Stomach (tissue), 9 donors: ENCODE measurements around the gene STAT4. TPM values are rescaled to one million over a fixed set of nuclear protein-coding genes. Genes with fewer than 3 reads are reported as not detected.
"Not testable (repeated sequence)": the region's sequence is repeated elsewhere in the genome, so short reads cannot be mapped to it uniquely, and the experiment has no call there.

Experiments
- DNase-seq, 2 donors: peaks; one replicate each; pipeline versions ENCODE4 v3.0.0 to v3.0.0-alpha.2; 2013 to 2019
- H3K27ac ChIP-seq, 5 donors: fragments of 200-600 bp in 4 of 5; sonication (generic) in 4 of 5; one replicate each; pipeline ENCODE4 v1.5.1; 2013 to 2019; ENCODE audit warnings: mild to moderate bottlenecking in 1 of 5, moderate library complexity in 1 of 5
- H3K27me3 ChIP-seq, 3 donors: fragments of 200-600 bp; sonication (generic); one replicate each; pipeline ENCODE4 v1.5.1; 2017 to 2019; ENCODE audit warnings: mixed run types in 1 of 3
- H3K36me3 ChIP-seq, 4 donors: fragments of 200-600 bp; sonication (generic); 1 replicate in 3 of 4; 2 replicates in 1 of 4; pipeline ENCODE4 v1.5.1; 2016 to 2019
- H3K4me1 ChIP-seq, 4 donors: fragments of 200-600 bp; sonication (generic); one replicate each; pipeline ENCODE4 v1.5.1; 2016 to 2019
- H3K4me3 ChIP-seq, 4 donors: fragments of 200-600 bp; sonication (generic) in 3 of 4; one replicate each; pipeline ENCODE4 v1.5.1; 2016 to 2019; ENCODE audit warnings: mild to moderate bottlenecking in 1 of 4
- H3K9me3 ChIP-seq, 4 donors: fragments of 200-600 bp; sonication (generic); one replicate each; pipeline ENCODE4 v1.5.1; 2016 to 2019
- CTCF ChIP-seq, 7 experiments: fragments of 450-650 bp in 4 of 7; fragments of 200-600 bp in 3 of 7; sonication (generic) in 3 of 7; IDR thresholded peaks; one replicate each; pipeline ENCODE4 v1.5.1; 2016 to 2019; ENCODE audit warnings: antibody characterized with exemption in 7 of 7, control low read depth in 2 of 7, mild to moderate bottlenecking in 1 of 7
- EP300 ChIP-seq: sonication (generic); formaldehyde crosslinking; IDR thresholded peaks from one replicate; pipeline ENCODE4 v1.6.1; 2017; ENCODE audit warnings: antibody characterized with exemption
- POLR2A ChIP-seq, 4 donors: fragments of 450-650 bp; IDR thresholded peaks; one replicate each; pipeline ENCODE4 v1.6.1; 2016; ENCODE audit warnings: antibody characterized with exemption in 4 of 4, control low read depth in 2 of 4, mild to moderate bottlenecking in 1 of 4, moderate library complexity in 1 of 4
- POLR2AphosphoS5 ChIP-seq, 3 donors: sonication (generic); formaldehyde crosslinking; IDR thresholded peaks; one replicate each; pipeline ENCODE4 v1.6.1; 2016; ENCODE audit warnings: antibody characterized with exemption in 3 of 3
- WGBS, 5 donors: extraction: QIAGEN DNeasy Blood & Tissue Kit in 3 of 5; methylation state at CpG; one replicate each; pipeline versions ENCODE4 v1.1.5 to v1.1.7; 2013 to 2018; 5-methylcytosine and 5-hydroxymethylcytosine counted together
- intact Hi-C: fragments of 100-400 bp; cut with DNase I; formaldehyde crosslinking; loops from one replicate; pipeline ENCODE4 v1.15.1; 2023; ENCODE audit warnings: low total_unique reads
- polyA plus RNA-seq, 3 donors: library from polyadenylated mRNA; stranded (reverse); fragments of 200-250 nt; gene quantifications; one replicate each; pipeline ENCODE4 v1.2.3, GENCODE V29; 2013
- total RNA-seq, 5 donors: library from RNA; depleted of rRNA; stranded (reverse); fragments of >200 nt; gene quantifications; one replicate each; pipeline versions ENCODE4 v1.1.0 to v1.2.3, GENCODE V29; 2014 to 2016
- donor health status: healthy with polysubstance abuse.
- donor health status: Bipolar disorder and iron deficiency.
- donor health status: healthy.

Gene STAT4
- total and polyA plus RNA-seq, 8 donors: 0.75 to 21.4 (median 3.8) TPM

GRCh38 chr2:190999058-190999457 is 151.7 kb downstream of the STAT4 start:
- no peak for DNase-seq
- Histone ChIP-seq H3K4me3 (no peak overlapping the region), H3K27ac (no peak overlapping the region), H3K9me3 (no peaks in the 10 kb centered on the region), H3K27me3 (no peaks in the 10 kb centered on the region), H3K36me3 (peaks cover 83 to 100% (median 100%) of the 10 kb centered on the region in 4 donors), H3K4me1 (peaks cover 0 to 5% (median 0%) of the 10 kb centered on the region in 4 donors)
- WGBS, 5 donors: 77 to 86% (median 80%) methylated on average over 7 of the region's 7 CpGs
- intact Hi-C loops: no loop called here
- TF ChIP-seq CTCF (IDR thresholded peaks at IDR 0.05) (no peak), POLR2A (IDR thresholded peaks at IDR 0.05) (no peak), POLR2AphosphoS5 (IDR thresholded peaks at IDR 0.05) (no peak), EP300 (no peak)

- H3K9me3 ChIP-seq: no peaks in the 10 kb centered on the region
- H3K27me3 ChIP-seq: no peaks in the 10 kb centered on the region
- WGBS, 5 donors: 72 to 87% (median 81%) methylated on average over 8 of the region's 8 CpGs
- H3K27ac ChIP-seq: peak overlapping the region in 1 of 5 donors; percentile 4
- TF ChIP-seq POLR2AphosphoS5 (IDR thresholded peaks at IDR 0.05) (peak in 1 of 3 donors; percentile 48), EP300 (peak; percentile 6), POLR2A (IDR thresholded peaks at IDR 0.05) (no peak), CTCF (IDR thresholded peaks at IDR 0.05) (no peak)
- H3K36me3 ChIP-seq: peaks cover 84 to 100% (median 100%) of the 10 kb centered on the region in 4 donors
- DNase-seq: peak in 1 of 2 donors; percentile 58
- intact Hi-C loops: no loop called here
- peaks cover 0 to 5% (median 0%) of the 10 kb centered on the region in 4 donors for H3K4me1 ChIP-seq
- no peak overlapping the region for H3K4me3 ChIP-seq
Measured at GRCh38 chr2:190997526-190998113, 153.2 kb downstream of the STAT4 start.

GRCh38 chr2:190996947-190997346 is 153.8 kb downstream of the STAT4 start:
- Histone ChIP-seq H3K9me3 (no peaks in the 10 kb centered on the region), H3K4me1 (peaks cover 0 to 5% (median 0%) of the 10 kb centered on the region in 4 donors), H3K36me3 (peaks cover 80 to 100% (median 100%) of the 10 kb centered on the region in 4 donors), H3K27me3 (no peaks in the 10 kb centered on the region), H3K4me3 (no peak overlapping the region), H3K27ac (peak overlapping the region in 1 of 5 donors; percentile 4)
- TF ChIP-seq EP300 (no peak), CTCF (IDR thresholded peaks at IDR 0.05) (no peak)
- WGBS, 5 donors: 81 to 85% (median 82%) methylated on average over 5 of the region's 5 CpGs
- intact Hi-C loops: no loop called here
- no peak for DNase-seq

GRCh38 chr2:190996338-190996946 is 154.4 kb downstream of the STAT4 start:
- TF ChIP-seq CTCF (IDR thresholded peaks at IDR 0.05) (peak in 4 of 7 experiments; percentile 21 to 34 (median 27)), POLR2A (IDR thresholded peaks at IDR 0.05) (no peak), POLR2AphosphoS5 (IDR thresholded peaks at IDR 0.05) (no peak), EP300 (no peak)
- Histone ChIP-seq H3K27me3 (no peaks in the 10 kb centered on the region), H3K4me1 (peaks cover 0 to 5% (median 0%) of the 10 kb centered on the region in 4 donors), H3K4me3 (no peak overlapping the region), H3K36me3 (peaks cover 77 to 100% (median 100%) of the 10 kb centered on the region in 4 donors), H3K9me3 (no peaks in the 10 kb centered on the region), H3K27ac (no peak overlapping the region)
- peak in 1 of 2 donors; percentile 66 for DNase-seq
- intact Hi-C loops: no loop called here
- 85 to 97% (median 88%) methylated on average over 5 of the region's 5 CpGs for WGBS, 5 donors

- WGBS, 5 donors: 74 to 88% (median 86%) methylated on average over 3 of the region's 3 CpGs
- H3K36me3 ChIP-seq: peaks cover 79 to 100% (median 100%) of the 10 kb centered on the region in 4 donors
- intact Hi-C loops: not testable (repeated sequence)
Measured at GRCh38 chr2:190995315-190995714, 155.5 kb downstream of the STAT4 start.

More at GRCh38 chr2:190995315-190995714, 155.5 kb downstream of the STAT4 start:
- not testable (repeated sequence) for DNase-seq, H3K4me3 ChIP-seq, H3K4me1 ChIP-seq, H3K27ac ChIP-seq, H3K27me3 ChIP-seq, H3K9me3 ChIP-seq
